Glomerular endothelial cell (primary cell): ENCODE measurements around the gene SLC9B2. TPM values are rescaled to one million over a fixed set of nuclear protein-coding genes. Genes with fewer than 3 reads are reported as not detected.
A peak's percentile ranks its signal among the peaks of the same experiment; 100 is the strongest.
"Not testable (repeated sequence)": the region's sequence is repeated elsewhere in the genome, so short reads cannot be mapped to it uniquely, and the experiment has no call there.

ENCODE experiments used
- DNase-seq: peaks from one replicate; pipeline ENCODE4 v3.0.0-alpha.2; 2011; ENCODE audit warnings: low read depth, low spot score; ENCODE audit errors: extremely low read depth
- total RNA-seq: library from RNA; depleted of rRNA; stranded (reverse); fragments of >200 nt; gene quantifications from 2 replicates; pipeline ENCODE4 v1.2.3, GENCODE V29; 2015

Gene SLC9B2
- total RNA-seq, 1 donor from 2014 or later: 18.8 TPM

- peak; percentile 58 for DNase-seq
These were observed 57.0 kb downstream of the SLC9B2 start, which contains the start of gene SLC9B1 for GRCh38 chr4:103019308-103020124. SLC9B1 (minus strand) TSS chr4:103019705; CDS start chr4:102991711, 27,994 bp downstream.

GRCh38 chr4:103018391-103019307 is 57.9 kb downstream of the SLC9B2 start:
- DNase-seq: no peak

GRCh38 chr4:103012551-103012950 is 64.0 kb downstream of the SLC9B2 start:
- no peak for DNase-seq

- no peak for DNase-seq
These were observed 64.5 kb downstream of the SLC9B2 start for GRCh38 chr4:103012060-103012459.

GRCh38 chr4:103011378-103012025 is 65.1 kb downstream of the SLC9B2 start:
- DNase-seq: no peak

GRCh38 chr4:103010804-103011203 is 65.8 kb downstream of the SLC9B2 start:
- no peak for DNase-seq

GRCh38 chr4:103008875-103009729 is 67.5 kb downstream of the SLC9B2 start:
- peak; percentile 74 for DNase-seq

GRCh38 chr4:103002551-103002950 is 74.0 kb downstream of the SLC9B2 start:
- DNase-seq: peak; percentile 10

- no peak for DNase-seq
These were observed 81.8 kb downstream of the SLC9B2 start for GRCh38 chr4:102994803-102995202.

- DNase-seq: not testable (repeated sequence)
These were observed 82.6 kb downstream of the SLC9B2 start for GRCh38 chr4:102993985-102994384.

GRCh38 chr4:102988429-102989020 is 88.0 kb downstream of the SLC9B2 start:
- no peak for DNase-seq

- no peak for DNase-seq
These were observed 95.6 kb downstream of the SLC9B2 start for GRCh38 chr4:102981005-102981404.

Other genes starting within 250 kb of the SLC9B2 start
- 319 and 344 TPM in 2 replicates for gene UBE2D3, start 249.2 kb downstream of the SLC9B2 start, total RNA-seq
- gene CISD2, start 207.8 kb downstream of the SLC9B2 start, total RNA-seq: 12.8 and 14.3 TPM in 2 replicates
- gene SLC9B1, start 57.1 kb downstream of the SLC9B2 start, total RNA-seq: 0.24 and 0.41 TPM in 2 replicates
- 35.7 and 42.6 TPM in 2 replicates for gene BDH2, start 23.1 kb upstream of the SLC9B2 start, total RNA-seq
- 3.9 and 8.1 TPM in 2 replicates for gene CENPE, start 121.6 kb upstream of the SLC9B2 start, total RNA-seq